ENCODE results near the gene LRRC74B.

Gene LRRC74B

GRCh38 chr22:21030032-21030431 lies 15.7 kb upstream of the LRRC74B start:
- Histone ChIP-seq H3K27me3 (ENCODE audit: insufficient read depth, low read length) (0 out of 2 replicates have a peak, but pooled peaks cover 6% of the 10 kb centered on the region), H3K36me3 (ENCODE audit: insufficient read depth, low read length) (no peaks in the 10 kb centered on the region), H4K20me1 (ENCODE audit: insufficient read depth, low read length) (no peaks in the 10 kb centered on the region), H3K4me2 (ENCODE audit: low read length) (no peak overlapping the region), H3K4me1 (ENCODE audit: insufficient read depth, low read length, severe bottlenecking) (no peaks in the 10 kb centered on the region), H3K27ac (ENCODE audit: low read depth, low read length, poor library complexity, severe bottlenecking) (no peak overlapping the region), H3K9ac (ENCODE audit: low read length) (no peak overlapping the region), H3K9me3 (ENCODE audit: low read length) (no peaks in the 10 kb centered on the region), H3K79me2 (ENCODE audit: insufficient read depth, low read length) (no peaks in the 10 kb centered on the region), H3K9me2 (ENCODE audit: low read depth, low read length) (no peaks in the 10 kb centered on the region), H3K4me3 (ENCODE audit: low read depth, low read length, poor library complexity, severe bottlenecking) (no peak overlapping the region), H2AFZ (ENCODE audit: low read length) (no peak overlapping the region), H3F3A (ENCODE audit: insufficient read depth, low read length) (no peaks in the 10 kb centered on the region)
- TF ChIP-seq CTCF (IDR thresholded peaks at IDR 0.05; ENCODE audit: low read length) (no peak), EZH2 (IDR thresholded peaks at IDR 0.05; ENCODE audit: borderline replicate concordance, low read length) (no peak)

DNA sequence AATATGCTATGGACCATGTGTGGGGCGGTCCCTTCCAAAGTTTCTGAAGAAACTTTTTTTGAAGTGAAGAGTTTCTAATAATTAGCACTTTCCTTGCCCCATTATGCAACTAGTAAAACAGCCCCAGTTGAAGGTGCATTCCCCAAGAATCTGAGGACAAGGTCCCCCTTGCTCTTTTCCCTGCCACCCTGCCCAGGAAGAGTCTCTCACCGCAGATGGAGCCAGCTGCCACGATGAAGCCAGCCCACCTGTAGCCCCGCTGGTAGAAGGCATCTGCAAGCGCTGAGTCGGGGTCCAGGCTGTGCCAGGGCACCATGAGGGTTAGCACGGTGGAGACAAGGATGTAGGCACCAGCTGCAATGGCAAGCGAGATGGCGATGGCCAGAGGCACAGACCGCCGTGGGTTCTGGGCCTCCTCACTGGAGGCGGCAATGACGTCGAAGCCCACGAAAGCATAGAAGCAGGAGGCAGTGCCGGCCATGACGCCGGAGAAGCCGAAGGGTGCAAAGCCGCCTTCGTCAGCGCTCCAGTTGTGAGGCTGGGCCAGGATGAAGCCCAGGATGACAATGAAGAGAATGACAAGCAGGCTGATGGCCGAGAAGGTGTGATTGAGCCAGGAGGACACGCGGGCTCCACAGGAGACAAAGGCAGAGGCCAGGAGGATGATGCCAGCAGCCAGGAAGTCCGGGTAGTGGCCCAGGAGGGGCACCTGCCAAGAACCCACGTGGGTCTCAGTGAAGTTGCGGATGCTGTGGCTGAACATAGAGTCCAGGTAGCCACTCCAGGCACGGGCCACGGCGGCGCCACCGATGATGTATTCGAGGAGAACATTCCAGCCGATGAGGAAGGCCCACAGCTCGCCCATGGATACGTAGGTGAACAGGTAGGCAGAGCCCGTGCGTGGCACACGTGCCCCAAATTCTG lies 14.9 kb upstream of the LRRC74B start:
- Histone ChIP-seq H4K20me1 (ENCODE audit: insufficient read depth, low read length) (no peaks in the 10 kb centered on the region), H3K9me3 (ENCODE audit: low read length) (no peaks in the 10 kb centered on the region), H3K36me3 (ENCODE audit: insufficient read depth, low read length) (no peaks in the 10 kb centered on the region), H3K79me2 (ENCODE audit: insufficient read depth, low read length) (no peaks in the 10 kb centered on the region), H3K9me2 (ENCODE audit: low read depth, low read length) (no peaks in the 10 kb centered on the region), H3K9ac (ENCODE audit: low read length) (no peak overlapping the region), H2AFZ (ENCODE audit: low read length) (no peak overlapping the region), H3K4me3 (ENCODE audit: low read depth, low read length, poor library complexity, severe bottlenecking) (no peak overlapping the region), H3K4me1 (ENCODE audit: insufficient read depth, low read length, severe bottlenecking) (no peaks in the 10 kb centered on the region), H3F3A (ENCODE audit: insufficient read depth, low read length) (no peaks in the 10 kb centered on the region), H3K27ac (ENCODE audit: low read depth, low read length, poor library complexity, severe bottlenecking) (no peak overlapping the region), H3K4me2 (ENCODE audit: low read length) (no peak overlapping the region), H3K27me3 (ENCODE audit: insufficient read depth, low read length) (0 out of 2 replicates have a peak, but pooled peaks cover 6% of the 10 kb centered on the region)
- TF ChIP-seq CTCF (IDR thresholded peaks at IDR 0.05; ENCODE audit: low read length) (no peak), EZH2 (IDR thresholded peaks at IDR 0.05; ENCODE audit: borderline replicate concordance, low read length) (no peak)

GRCh38 chr22:21031545-21032036 lies 14.2 kb upstream of the LRRC74B start:
- no peaks in the 10 kb centered on the region for H4K20me1 ChIP-seq (ENCODE audit: insufficient read depth, low read length)
- H3K9ac ChIP-seq (ENCODE audit: low read length): no peak overlapping the region
- H3K36me3 ChIP-seq (ENCODE audit: insufficient read depth, low read length): no peaks in the 10 kb centered on the region
- no peak overlapping the region for H3K4me3 ChIP-seq (ENCODE audit: low read depth, low read length, poor library complexity, severe bottlenecking)
- 0 out of 2 replicates have a peak, but pooled peaks cover 6% of the 10 kb centered on the region for H3K27me3 ChIP-seq (ENCODE audit: insufficient read depth, low read length)
- TF ChIP-seq CTCF (IDR thresholded peaks at IDR 0.05; ENCODE audit: low read length) (no peak), EZH2 (IDR thresholded peaks at IDR 0.05; ENCODE audit: borderline replicate concordance, low read length) (no peak)
- no peaks in the 10 kb centered on the region for H3K4me1 ChIP-seq (ENCODE audit: insufficient read depth, low read length, severe bottlenecking)
- no peaks in the 10 kb centered on the region for H3K9me3 ChIP-seq (ENCODE audit: low read length)
- H3K27ac ChIP-seq (ENCODE audit: low read depth, low read length, poor library complexity, severe bottlenecking): no peak overlapping the region
- H3F3A ChIP-seq (ENCODE audit: insufficient read depth, low read length): no peaks in the 10 kb centered on the region
- H3K79me2 ChIP-seq (ENCODE audit: insufficient read depth, low read length): no peaks in the 10 kb centered on the region
- H3K9me2 ChIP-seq (ENCODE audit: low read depth, low read length): no peaks in the 10 kb centered on the region
- no peak overlapping the region for H3K4me2 ChIP-seq (ENCODE audit: low read length)
- H2AFZ ChIP-seq (ENCODE audit: low read length): no peak overlapping the region
